ENCODE data around the gene FGD3. TPM values are rescaled to one million over a fixed set of nuclear protein-coding genes. Genes with fewer than 3 reads are reported as not detected.
A peak's percentile ranks its signal among the peaks of the same experiment; 100 is the strongest.
"Not testable (repeated sequence)": the region's sequence is repeated elsewhere in the genome, so short reads cannot be mapped to it uniquely, and the experiment has no call there.

FGD3 gene
- total RNA-seq, 1 donor from 2014 or later: not detected

DNA sequence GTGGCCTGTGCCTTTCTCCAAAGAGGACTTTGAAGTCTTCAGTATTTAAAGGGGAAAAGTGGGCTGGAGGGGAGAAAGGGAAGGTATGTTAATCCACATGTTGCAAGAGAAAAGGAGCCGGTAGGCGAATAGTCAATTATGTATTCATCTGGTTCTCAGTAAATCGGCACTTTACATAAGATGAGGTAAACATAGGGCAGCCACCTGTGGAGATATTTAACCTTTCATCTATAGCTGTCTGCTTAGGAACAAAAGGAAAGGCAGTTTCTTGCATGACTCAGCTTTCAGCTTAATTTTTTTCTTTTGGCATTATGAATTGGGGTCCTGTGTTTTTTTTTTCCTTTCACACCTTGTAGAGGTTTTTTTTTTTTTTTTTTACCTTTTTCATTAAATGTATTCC, 42.2 kb downstream of the FGD3 start:
- Mint-ChIP-seq H3K36me3 (ENCODE audit: unreplicated experiment) (no peaks in the 10 kb centered on the region), H3K4me1 (ENCODE audit: unreplicated experiment) (peaks cover 8% of the 10 kb centered on the region), H3K27me3 (ENCODE audit: unreplicated experiment) (peaks cover 23% of the 10 kb centered on the region), H3K27ac (ENCODE audit: unreplicated experiment) (no peak overlapping the region), H3K9me3 (ENCODE audit: unreplicated experiment) (peaks cover 8% of the 10 kb centered on the region), H3K4me3 (ENCODE audit: unreplicated experiment) (no peak overlapping the region)
- TF ChIP-seq, protein P1, sequence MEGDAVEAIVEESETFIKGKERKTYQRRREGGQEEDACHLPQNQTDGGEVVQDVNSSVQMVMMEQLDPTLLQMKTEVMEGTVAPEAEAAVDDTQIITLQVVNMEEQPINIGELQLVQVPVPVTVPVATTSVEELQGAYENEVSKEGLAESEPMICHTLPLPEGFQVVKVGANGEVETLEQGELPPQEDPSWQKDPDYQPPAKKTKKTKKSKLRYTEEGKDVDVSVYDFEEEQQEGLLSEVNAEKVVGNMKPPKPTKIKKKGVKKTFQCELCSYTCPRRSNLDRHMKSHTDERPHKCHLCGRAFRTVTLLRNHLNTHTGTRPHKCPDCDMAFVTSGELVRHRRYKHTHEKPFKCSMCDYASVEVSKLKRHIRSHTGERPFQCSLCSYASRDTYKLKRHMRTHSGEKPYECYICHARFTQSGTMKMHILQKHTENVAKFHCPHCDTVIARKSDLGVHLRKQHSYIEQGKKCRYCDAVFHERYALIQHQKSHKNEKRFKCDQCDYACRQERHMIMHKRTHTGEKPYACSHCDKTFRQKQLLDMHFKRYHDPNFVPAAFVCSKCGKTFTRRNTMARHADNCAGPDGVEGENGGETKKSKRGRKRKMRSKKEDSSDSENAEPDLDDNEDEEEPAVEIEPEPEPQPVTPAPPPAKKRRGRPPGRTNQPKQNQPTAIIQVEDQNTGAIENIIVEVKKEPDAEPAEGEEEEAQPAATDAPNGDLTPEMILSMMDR (IDR thresholded peaks at IDR 0.05): no peak
- DNase-seq (ENCODE audit: extremely low spot score, unreplicated experiment): no peak

DNA sequence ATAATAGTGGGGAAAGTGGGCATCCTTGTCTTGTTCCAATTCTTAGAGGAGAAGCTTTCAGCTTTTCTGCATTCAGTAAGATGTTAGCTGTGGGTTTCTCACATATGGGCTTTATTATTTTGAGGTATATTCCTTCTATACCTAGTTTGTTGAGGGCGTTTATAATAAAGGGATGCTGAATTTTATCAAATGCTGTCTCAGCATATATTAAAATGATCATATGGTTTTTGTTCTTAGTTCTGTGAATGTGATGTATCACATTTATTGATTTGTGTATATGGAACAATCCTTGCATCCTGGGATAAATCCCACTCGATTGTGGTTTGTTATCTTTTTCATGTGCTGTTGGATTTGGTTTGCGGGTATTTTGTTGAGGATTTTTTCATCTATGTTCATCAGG, 43.1 kb downstream of the FGD3 start:
- no peak overlapping the region for H3K4me3 Mint-ChIP-seq (ENCODE audit: unreplicated experiment)
- H3K27me3 Mint-ChIP-seq (ENCODE audit: unreplicated experiment): peaks cover 27% of the 10 kb centered on the region
- H3K36me3 Mint-ChIP-seq (ENCODE audit: unreplicated experiment): no peaks in the 10 kb centered on the region
- no peak for DNase-seq (ENCODE audit: extremely low spot score, unreplicated experiment)
- peaks cover 7% of the 10 kb centered on the region for H3K9me3 Mint-ChIP-seq (ENCODE audit: unreplicated experiment)
- no peak overlapping the region for H3K27ac Mint-ChIP-seq (ENCODE audit: unreplicated experiment)
- TF ChIP-seq, protein P1 (IDR thresholded peaks at IDR 0.05): no peak
- H3K4me1 Mint-ChIP-seq (ENCODE audit: unreplicated experiment): peaks cover 8% of the 10 kb centered on the region

DNA sequence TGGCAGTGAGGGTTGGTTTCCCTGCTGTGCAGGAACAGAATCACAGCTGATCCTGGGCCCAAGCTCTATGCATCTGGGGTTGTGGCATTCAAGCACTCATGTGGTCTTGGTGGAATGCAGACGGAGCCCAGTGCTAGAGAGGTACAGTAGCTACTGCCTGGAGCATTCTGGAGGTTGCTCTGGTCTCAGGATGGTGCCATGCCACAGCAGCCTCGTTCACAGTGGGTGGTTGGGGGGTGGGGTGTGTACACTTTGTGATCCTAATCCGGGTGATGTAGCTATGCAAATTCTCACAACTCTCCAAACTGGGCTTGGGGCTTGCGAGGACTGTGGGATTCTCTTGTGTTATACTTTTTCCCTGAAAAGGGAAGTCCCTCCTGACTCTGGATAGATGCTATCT, 45.2 kb downstream of the FGD3 start:
- no peak overlapping the region for H3K4me3 Mint-ChIP-seq (ENCODE audit: unreplicated experiment)
- H3K4me1 Mint-ChIP-seq (ENCODE audit: unreplicated experiment): no peaks in the 10 kb centered on the region
- peaks cover 44% of the 10 kb centered on the region for H3K27me3 Mint-ChIP-seq (ENCODE audit: unreplicated experiment)

DNA sequence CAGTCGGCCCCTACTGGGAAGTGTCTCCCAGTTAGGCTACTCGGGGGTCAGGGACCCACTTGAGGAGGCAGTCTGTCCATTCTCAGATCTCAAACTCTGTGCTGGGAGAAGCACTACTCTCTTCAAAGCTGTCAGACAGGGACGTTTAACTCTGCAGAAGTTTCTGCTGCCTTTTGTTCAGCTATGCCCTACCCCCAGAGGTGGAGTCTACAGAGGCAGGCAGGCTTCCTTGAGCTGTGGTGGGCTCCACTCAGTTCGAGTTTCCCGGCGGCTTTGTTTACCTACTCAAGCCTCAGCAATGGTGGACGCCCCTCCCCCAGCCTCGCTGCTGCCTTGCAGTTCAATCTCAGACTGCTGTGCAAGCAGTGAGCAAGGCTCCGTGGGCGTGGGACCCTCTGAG, 51.5 kb downstream of the FGD3 start:
- H3K4me3 Mint-ChIP-seq (ENCODE audit: unreplicated experiment); H3K9me3 Mint-ChIP-seq (ENCODE audit: unreplicated experiment); H3K27ac Mint-ChIP-seq (ENCODE audit: unreplicated experiment); H3K36me3 Mint-ChIP-seq (ENCODE audit: unreplicated experiment); H3K4me1 Mint-ChIP-seq (ENCODE audit: unreplicated experiment): not testable (repeated sequence)
- peak; percentile 79 for DNase-seq (ENCODE audit: extremely low spot score, unreplicated experiment)
- peaks cover 42% of the 10 kb centered on the region for H3K27me3 Mint-ChIP-seq (ENCODE audit: unreplicated experiment)

More for the DNA sequence above, 45.2 kb downstream of the FGD3 start:
- Mint-ChIP-seq H3K27ac (ENCODE audit: unreplicated experiment) (no peak overlapping the region), H3K9me3 (ENCODE audit: unreplicated experiment) (peaks cover 7% of the 10 kb centered on the region), H3K36me3 (ENCODE audit: unreplicated experiment) (no peaks in the 10 kb centered on the region)
- TF ChIP-seq, protein P1 (IDR thresholded peaks at IDR 0.05): no peak
- peak; percentile 30 for DNase-seq (ENCODE audit: extremely low spot score, unreplicated experiment)

DNA sequence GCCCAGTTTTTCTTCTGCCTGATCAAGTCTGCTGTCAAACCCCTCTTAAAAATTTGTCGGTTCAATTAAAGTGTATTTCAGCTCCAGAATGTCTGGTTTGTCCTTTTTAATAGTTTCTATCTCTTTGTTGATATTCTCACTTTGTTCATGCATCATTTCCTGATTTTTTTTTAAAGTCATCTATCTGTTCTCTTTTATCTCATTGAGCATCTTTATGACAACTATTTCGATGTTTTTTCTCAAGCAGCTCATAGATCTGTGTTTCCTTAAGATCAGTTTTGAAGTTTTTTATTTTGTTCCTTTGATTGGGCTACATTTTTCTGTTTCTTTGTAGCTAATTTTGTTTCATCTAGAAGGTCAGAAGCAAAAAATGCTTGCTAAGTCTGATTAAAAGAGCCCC, 53.7 kb downstream of the FGD3 start:
- Mint-ChIP-seq H3K9me3 (ENCODE audit: unreplicated experiment) (no peaks in the 10 kb centered on the region), H3K27me3 (ENCODE audit: unreplicated experiment) (peaks cover 40% of the 10 kb centered on the region), H3K4me3 (ENCODE audit: unreplicated experiment) (no peak overlapping the region), H3K36me3 (ENCODE audit: unreplicated experiment) (no peaks in the 10 kb centered on the region), H3K27ac (ENCODE audit: unreplicated experiment) (no peak overlapping the region), H3K4me1 (ENCODE audit: unreplicated experiment) (no peaks in the 10 kb centered on the region)
- no peak for DNase-seq (ENCODE audit: extremely low spot score, unreplicated experiment)
- TF ChIP-seq, protein P1 (IDR thresholded peaks at IDR 0.05): no peak

DNA sequence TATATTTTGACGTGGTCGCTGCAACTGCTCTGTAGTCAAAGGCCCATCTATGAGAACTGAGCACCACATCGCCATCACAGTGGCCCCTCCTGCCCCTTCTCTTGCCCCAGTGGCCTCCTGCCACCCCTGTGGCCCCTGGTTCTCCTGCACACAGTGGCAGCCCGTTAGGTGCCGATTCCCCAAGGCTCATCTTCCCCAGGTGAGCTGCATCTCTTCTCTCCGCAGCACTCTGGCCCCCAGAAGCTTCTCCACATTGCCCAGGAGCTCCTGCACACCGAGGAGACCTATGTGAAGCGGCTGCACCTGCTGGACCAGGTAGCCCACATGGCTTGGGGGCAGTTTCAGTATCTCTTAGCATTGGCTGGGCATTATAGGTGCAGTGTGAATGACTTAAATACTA, 55.4 kb downstream of the FGD3 start:
- Mint-ChIP-seq H3K36me3 (ENCODE audit: unreplicated experiment) (no peaks in the 10 kb centered on the region), H3K4me3 (ENCODE audit: unreplicated experiment) (no peak overlapping the region), H3K27me3 (ENCODE audit: unreplicated experiment) (peaks cover 30% of the 10 kb centered on the region), H3K9me3 (ENCODE audit: unreplicated experiment) (no peaks in the 10 kb centered on the region), H3K27ac (ENCODE audit: unreplicated experiment) (no peak overlapping the region), H3K4me1 (ENCODE audit: unreplicated experiment) (no peaks in the 10 kb centered on the region)
- TF ChIP-seq, protein P1 (IDR thresholded peaks at IDR 0.05): no peak
- no peak for DNase-seq (ENCODE audit: extremely low spot score, unreplicated experiment)
